ENCODE results near the gene FOXL3. TPM values are rescaled to one million over a fixed set of nuclear protein-coding genes. Genes with fewer than 3 reads are reported as not detected.
A peak's percentile ranks its signal among the peaks of the same experiment; 100 is the strongest.
"Not testable (repeated sequence)": the region's sequence is repeated elsewhere in the genome, so short reads cannot be mapped to it uniquely, and the experiment has no call there.

Gene FOXL3
- total and polyA plus RNA-seq, 2 experiments from 2014 or later = not detected

GRCh38 chr7:333393-333764 is 43.4 kb downstream of the FOXL3 start:
- Histone ChIP-seq H3K4me3 (no peak overlapping the region), H3K27ac (peak overlapping the region; percentile 73), H3K9me2 (replicated peaks; ENCODE audit: insufficient read depth) (no peaks in the 10 kb centered on the region), H3K9me3 (ENCODE audit: low read depth) (no peaks in the 10 kb centered on the region), H4K20me1 (ENCODE audit: insufficient read depth, poor library complexity, severe bottlenecking) (no peaks in the 10 kb centered on the region), H3K79me2 (no peaks in the 10 kb centered on the region), H3K4me1 (ENCODE audit: insufficient read depth) (peaks cover 26% of the 10 kb centered on the region), H3K36me3 (replicated peaks; ENCODE audit: insufficient read depth, low read depth) (no peaks in the 10 kb centered on the region), H3K4me2 (peak overlapping the region; percentile 90), H3K27me3 (no peaks in the 10 kb centered on the region), H2AFZ (no peak overlapping the region)
- WGBS (ENCODE audit: low lambda C conversion rate, missing lambda C conversion rate) = 39% methylated on average over 16 of the region's 17 CpGs
- TF ChIP-seq EZH2phosphoT487 (IDR thresholded peaks at IDR 0.05; ENCODE audit: low read depth, severe bottlenecking, unreplicated experiment) = no peak
- no peak for TF ChIP-seq EZH2 (IDR thresholded peaks at IDR 0.05; ENCODE audit: borderline replicate concordance)
- TF ChIP-seq CTCF (IDR thresholded peaks at IDR 0.05; ENCODE audit: poor library complexity) = no peak
- peak; percentile 68 for DNase-seq (ENCODE audit: low spot score)

GRCh38 chr7:334618-335357 is 44.8 kb downstream of the FOXL3 start:
- H3K79me2 ChIP-seq = no peaks in the 10 kb centered on the region
- H2AFZ ChIP-seq = no peak overlapping the region
- WGBS (ENCODE audit: low lambda C conversion rate, missing lambda C conversion rate) = 98% methylated on average over 16 of the region's 16 CpGs
- no peak for TF ChIP-seq EZH2phosphoT487 (IDR thresholded peaks at IDR 0.05; ENCODE audit: low read depth, severe bottlenecking, unreplicated experiment)
- TF ChIP-seq CTCF (IDR thresholded peaks at IDR 0.05; ENCODE audit: poor library complexity) = no peak
- no peak for TF ChIP-seq EZH2 (IDR thresholded peaks at IDR 0.05; ENCODE audit: borderline replicate concordance)
- H3K9me2 ChIP-seq (replicated peaks; ENCODE audit: insufficient read depth) = no peaks in the 10 kb centered on the region
- H3K27ac ChIP-seq = no peak overlapping the region
- no peak overlapping the region for H3K4me2 ChIP-seq
- no peak overlapping the region for H3K4me3 ChIP-seq
- no peaks in the 10 kb centered on the region for H3K9me3 ChIP-seq (ENCODE audit: low read depth)
- H3K27me3 ChIP-seq = no peaks in the 10 kb centered on the region
- no peaks in the 10 kb centered on the region for H3K36me3 ChIP-seq (replicated peaks; ENCODE audit: insufficient read depth, low read depth)
- H4K20me1 ChIP-seq (ENCODE audit: insufficient read depth, poor library complexity, severe bottlenecking) = no peaks in the 10 kb centered on the region
- no peak for DNase-seq (ENCODE audit: low spot score)
- peaks cover 26% of the 10 kb centered on the region for H3K4me1 ChIP-seq (ENCODE audit: insufficient read depth)

GRCh38 chr7:335358-336148 is 45.6 kb downstream of the FOXL3 start:
- no peak for DNase-seq (ENCODE audit: low spot score)
- H4K20me1 ChIP-seq (ENCODE audit: insufficient read depth, poor library complexity, severe bottlenecking) = no peaks in the 10 kb centered on the region
- H2AFZ ChIP-seq = no peak overlapping the region
- 92% methylated on average over 11 of the region's 11 CpGs for WGBS (ENCODE audit: low lambda C conversion rate, missing lambda C conversion rate)
- H3K27ac ChIP-seq = no peak overlapping the region
- no peaks in the 10 kb centered on the region for H3K79me2 ChIP-seq
- H3K36me3 ChIP-seq (replicated peaks; ENCODE audit: insufficient read depth, low read depth) = no peaks in the 10 kb centered on the region
- H3K4me1 ChIP-seq (ENCODE audit: insufficient read depth) = peaks cover 20% of the 10 kb centered on the region
- no peak for TF ChIP-seq EZH2 (IDR thresholded peaks at IDR 0.05; ENCODE audit: borderline replicate concordance)
- no peak for TF ChIP-seq CTCF (IDR thresholded peaks at IDR 0.05; ENCODE audit: poor library complexity)
- no peak for TF ChIP-seq EZH2phosphoT487 (IDR thresholded peaks at IDR 0.05; ENCODE audit: low read depth, severe bottlenecking, unreplicated experiment)
- H3K27me3 ChIP-seq = no peaks in the 10 kb centered on the region
- H3K4me2 ChIP-seq = no peak overlapping the region
- H3K4me3 ChIP-seq = no peak overlapping the region
- no peaks in the 10 kb centered on the region for H3K9me2 ChIP-seq (replicated peaks; ENCODE audit: insufficient read depth)
- no peaks in the 10 kb centered on the region for H3K9me3 ChIP-seq (ENCODE audit: low read depth)

- not testable (repeated sequence) for H3K9me3 ChIP-seq (ENCODE audit: low read depth); H3K27me3 ChIP-seq; DNase-seq (ENCODE audit: low spot score); H2AFZ ChIP-seq; H3K79me2 ChIP-seq; H3K4me2 ChIP-seq; H3K27ac ChIP-seq; H4K20me1 ChIP-seq (ENCODE audit: insufficient read depth, poor library complexity, severe bottlenecking); H3K9me2 ChIP-seq (replicated peaks; ENCODE audit: insufficient read depth); H3K4me3 ChIP-seq; H3K36me3 ChIP-seq (replicated peaks; ENCODE audit: insufficient read depth, low read depth)
- WGBS (ENCODE audit: low lambda C conversion rate, missing lambda C conversion rate) = 100% methylated on average over 1 of the region's 25 CpGs
- peaks cover 20% of the 10 kb centered on the region for H3K4me1 ChIP-seq (ENCODE audit: insufficient read depth)
Measured at GRCh38 chr7:336149-336533, 46.2 kb downstream of the FOXL3 start.

Measured in hepatocyte (in vitro differentiated cells).